NCI-H345 treated with DMSO at 0.1 percent for 48 hours (cell line): Measurements from ENCODE around the gene DDT.
"Not testable (repeated sequence)": the region's sequence is repeated elsewhere in the genome, so short reads cannot be mapped to it uniquely, and the experiment has no call there.

ENCODE experiments used
- DNase-seq: peaks from one replicate; lab custom pipeline; 2025; ENCODE audit not compliant: unreplicated experiment; lab: John Stamatoyannopoulos, UW

DDT gene

DNA sequence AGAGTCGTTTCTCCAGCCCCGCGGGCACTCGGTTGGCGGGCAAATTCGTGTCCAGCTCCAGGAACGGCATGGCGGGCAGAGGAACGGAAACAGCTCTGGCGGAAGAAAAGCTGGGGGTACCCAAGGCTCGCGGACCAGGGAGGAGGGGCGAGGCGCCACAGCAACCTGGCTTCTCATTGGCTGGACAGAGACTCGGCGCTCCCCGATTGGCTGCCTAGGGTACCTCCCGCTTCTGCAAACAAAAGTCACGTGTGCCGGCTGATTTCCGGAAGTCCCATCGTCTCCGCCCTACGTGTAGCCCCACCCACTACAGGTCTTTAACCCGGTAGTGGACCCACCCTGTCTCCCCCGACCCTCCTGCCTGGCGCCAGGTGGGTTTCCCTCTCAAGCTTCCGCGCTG is at the start of gene DDT:
Gene DDT, minus strand, starts transcription at position 97 of the 400 bp plus-strand sequence. Its CDS starts 27 bp downstream, at position 70.
- DNase-seq, result not testable (repeated sequence)

DNA sequence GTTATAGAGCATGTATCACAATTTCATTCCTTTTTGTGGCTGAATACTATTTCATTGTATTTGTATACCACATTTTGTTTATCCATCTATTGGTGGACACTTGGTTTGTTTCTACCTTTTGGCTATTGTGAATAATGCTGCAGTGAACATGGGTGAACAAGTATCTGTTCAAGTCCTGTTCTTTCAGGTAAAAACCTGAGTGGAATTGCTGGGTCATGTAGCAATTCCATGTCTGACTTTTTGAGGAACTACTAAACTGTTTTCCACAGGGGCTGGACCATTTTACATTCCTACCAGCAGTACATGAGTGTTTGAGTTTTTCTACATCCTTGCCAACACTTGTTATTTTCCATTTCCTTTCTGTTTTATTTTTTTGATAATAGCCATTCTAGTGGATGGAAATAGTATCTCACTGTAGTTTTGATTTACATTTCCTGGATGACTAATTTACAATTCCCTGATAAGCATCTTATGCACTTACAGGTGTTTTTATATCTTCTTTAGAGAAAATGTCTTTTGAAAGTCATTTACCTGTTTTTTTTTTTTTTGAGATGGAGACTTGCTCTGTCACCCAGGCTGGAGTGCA is 49.1 kb upstream of the DDT start:
- DNase-seq, result no peak

GRCh38 chr22:24021304-24021703 is 47.1 kb upstream of the DDT start:
- no peak for DNase-seq

GRCh38 chr22:24016156-24016555 is 41.9 kb upstream of the DDT start:
- DNase-seq, result no peak

GRCh38 chr22:24011735-24012068 is 37.5 kb upstream of the DDT start:
- no peak for DNase-seq

DNA sequence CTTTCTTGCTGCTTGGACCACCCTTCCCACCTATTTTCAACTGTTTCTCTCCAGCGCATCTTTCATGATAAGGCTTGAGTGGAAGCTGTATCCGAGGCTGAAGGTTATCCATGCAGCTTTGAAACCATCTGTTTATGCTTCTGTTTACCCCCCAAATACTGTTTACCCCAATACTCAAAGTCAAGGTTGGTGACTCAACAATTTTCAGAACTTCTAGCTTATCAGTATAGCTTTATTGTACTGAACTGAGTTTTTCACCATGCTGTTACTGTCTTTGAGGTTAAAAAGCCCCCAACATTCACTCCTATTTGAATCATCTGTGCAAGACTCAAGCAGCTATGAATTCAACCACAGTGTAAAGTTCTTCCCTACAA is 35.8 kb upstream of the DDT start:
- DNase-seq, result no peak

GRCh38 chr22:24009227-24010017 is 35.2 kb upstream of the DDT start:
- no peak for DNase-seq

- DNase-seq, result no peak
These were observed 34.4 kb upstream of the DDT start for GRCh38 chr22:24008381-24009226.

- no peak for DNase-seq
These were observed 33.7 kb upstream of the DDT start for GRCh38 chr22:24008022-24008283.

GRCh38 chr22:24007253-24008021 is 33.2 kb upstream of the DDT start:
- no peak for DNase-seq

DNA sequence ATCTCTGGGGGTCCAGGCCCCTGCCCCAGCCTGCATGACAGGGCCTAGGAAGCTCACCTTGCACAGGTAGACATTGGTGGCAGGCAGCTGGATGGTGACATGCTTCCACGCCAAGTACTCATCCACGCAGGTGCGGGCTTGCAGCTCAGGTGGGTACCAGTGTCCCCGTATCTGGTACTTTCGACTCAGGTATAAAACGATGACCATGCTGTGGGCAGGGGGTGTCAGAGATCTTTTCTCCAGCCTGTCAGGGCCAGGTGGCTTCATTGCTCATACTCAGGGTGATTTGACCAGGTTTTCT is 32.6 kb upstream of the DDT start:
- no peak for DNase-seq

DNA sequence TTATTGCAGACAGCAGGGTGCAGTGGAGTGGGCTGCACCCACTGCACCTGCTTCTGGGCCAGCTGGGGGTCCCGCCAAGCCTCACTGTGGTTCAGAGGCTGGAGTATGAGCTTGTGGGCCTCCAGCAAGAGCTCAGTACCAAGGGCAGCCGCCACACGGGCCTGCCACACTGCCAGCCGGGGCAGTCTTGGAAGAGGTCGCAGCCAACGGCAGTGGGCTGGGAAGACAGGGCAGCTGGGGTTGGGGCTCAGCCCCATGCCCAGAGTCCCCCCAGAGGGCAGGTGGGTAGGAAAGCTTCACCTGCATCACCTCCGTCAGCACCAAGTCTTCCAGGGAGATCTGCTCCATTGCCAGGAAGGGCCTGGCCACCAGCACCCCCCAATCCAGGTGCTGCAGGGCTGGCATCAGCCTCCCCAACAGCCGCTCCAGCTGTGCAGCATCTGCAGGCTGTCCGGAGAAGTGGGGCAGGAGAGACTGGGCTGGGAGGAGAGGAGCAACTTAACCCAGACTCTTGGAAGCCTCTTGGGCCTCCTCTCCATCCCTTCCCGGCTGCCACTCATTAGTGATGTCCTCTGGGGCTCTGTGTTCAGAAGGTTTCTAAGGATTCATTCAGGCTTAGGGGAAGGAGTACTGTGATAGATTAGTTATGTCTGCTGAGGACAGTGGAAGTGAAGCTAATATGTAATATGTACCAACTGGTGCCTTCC is 32.1 kb upstream of the DDT start:
- DNase-seq, result no peak

DNA sequence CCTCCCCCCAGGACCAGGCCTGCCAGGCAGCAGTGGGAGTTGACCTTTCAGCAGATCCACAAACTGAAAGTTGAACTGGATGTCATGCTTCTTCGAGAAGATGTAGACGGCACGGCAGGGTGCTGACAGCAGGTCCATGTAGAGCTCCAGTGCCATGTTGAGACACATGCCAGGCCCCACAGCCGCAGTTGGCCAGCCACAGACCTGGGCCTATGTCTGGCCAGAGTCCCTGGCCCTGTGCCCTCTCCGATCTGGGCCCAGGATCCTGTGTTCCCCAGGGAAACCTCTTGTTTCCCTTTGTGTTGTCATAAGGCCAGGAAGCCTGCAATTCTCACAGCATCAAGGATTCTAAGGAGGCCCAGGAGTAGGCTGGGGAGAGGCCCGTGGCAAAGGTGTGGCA is 31.0 kb upstream of the DDT start, which contains the start of gene GSTT4:
Gene GSTT4, minus strand, starts transcription at position 253 of the 400 bp plus-strand sequence. Its CDS starts 97 bp downstream, at position 156.
- no peak for DNase-seq

- no peak for DNase-seq
These were observed 29.6 kb upstream of the DDT start for GRCh38 chr22:24003887-24004286.

DNA sequence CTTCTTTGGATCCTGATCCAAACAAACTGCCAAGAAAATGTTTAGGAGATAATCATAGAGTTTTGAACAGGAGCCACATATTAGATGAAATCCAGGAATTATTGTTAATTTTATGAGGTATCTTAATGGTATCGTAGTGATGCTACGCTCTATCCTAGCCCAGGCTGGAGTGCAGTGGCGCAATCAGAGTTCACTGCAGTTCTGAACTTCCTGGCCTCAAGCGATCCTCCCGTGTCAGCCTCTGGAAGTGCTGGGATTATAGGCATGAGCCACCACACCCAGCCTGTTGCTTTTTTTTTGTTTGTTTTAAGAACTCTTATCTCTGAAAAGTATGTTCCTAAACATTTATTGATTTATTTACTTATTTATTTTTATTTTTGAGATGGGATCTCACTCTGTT is 28.6 kb upstream of the DDT start:
- DNase-seq, result no peak

DNA sequence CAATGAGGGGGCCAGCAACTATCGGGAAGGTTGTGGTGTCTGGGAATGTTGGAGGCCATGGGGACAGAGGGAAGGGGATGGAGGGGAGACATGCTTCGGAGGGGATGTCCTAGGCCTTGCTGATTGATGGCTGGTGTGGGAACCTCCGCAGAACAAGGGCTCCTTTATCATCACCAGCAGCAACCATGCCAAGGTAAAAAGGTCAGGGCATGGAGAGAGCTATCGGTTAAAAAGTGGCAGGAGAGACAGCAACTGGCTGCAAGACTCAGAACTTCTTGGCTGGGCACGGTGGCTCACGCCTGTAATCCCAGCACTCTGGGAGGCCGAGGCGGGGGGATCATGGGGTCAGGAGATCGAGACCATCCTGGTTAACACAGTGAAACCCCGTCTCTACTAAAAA is 28.0 kb upstream of the DDT start:
- no peak for DNase-seq

- no peak for DNase-seq
These were observed 27.1 kb upstream of the DDT start for GRCh38 chr22:24001314-24001713.

DNA sequence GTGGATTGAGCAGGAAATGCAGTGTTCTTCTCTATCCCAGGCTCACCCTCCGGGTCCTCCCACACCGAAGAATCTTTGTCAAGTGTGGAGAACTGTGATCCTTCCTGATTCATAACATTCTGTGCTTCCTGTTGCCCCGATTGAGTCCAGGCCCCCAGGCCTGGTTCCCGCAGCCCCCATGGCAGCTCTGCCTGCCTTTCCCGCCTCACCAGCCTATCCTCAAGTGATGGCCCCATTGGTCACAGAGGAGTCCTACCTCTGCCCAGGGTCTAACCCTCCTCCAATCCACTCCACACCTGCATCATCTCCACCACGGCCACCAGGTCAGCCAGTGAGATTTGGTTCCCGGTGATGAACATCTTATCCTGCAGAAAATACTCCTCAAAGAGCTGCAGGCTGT is 25.5 kb upstream of the DDT start:
- not testable (repeated sequence) for DNase-seq

DNA sequence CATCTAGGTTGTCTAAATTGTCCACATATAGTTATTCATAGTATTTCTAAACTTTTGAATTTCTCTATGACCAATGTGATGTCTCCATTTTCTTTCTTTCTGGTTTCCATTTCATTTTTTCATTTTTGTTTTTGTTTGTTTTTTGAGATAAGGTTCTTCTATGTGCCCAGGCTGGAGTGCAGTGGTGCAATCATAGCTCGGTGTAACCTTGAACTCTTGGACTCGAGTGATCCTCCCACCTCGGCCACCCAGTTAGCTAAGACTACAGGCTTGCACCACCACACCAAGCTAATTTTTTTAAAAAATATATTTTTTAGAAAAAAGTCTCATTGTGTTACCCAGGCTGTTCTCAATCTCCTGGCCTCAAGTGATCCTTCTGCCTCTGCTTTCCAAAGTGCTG is 22.9 kb upstream of the DDT start:
- DNase-seq, result no peak

DNA sequence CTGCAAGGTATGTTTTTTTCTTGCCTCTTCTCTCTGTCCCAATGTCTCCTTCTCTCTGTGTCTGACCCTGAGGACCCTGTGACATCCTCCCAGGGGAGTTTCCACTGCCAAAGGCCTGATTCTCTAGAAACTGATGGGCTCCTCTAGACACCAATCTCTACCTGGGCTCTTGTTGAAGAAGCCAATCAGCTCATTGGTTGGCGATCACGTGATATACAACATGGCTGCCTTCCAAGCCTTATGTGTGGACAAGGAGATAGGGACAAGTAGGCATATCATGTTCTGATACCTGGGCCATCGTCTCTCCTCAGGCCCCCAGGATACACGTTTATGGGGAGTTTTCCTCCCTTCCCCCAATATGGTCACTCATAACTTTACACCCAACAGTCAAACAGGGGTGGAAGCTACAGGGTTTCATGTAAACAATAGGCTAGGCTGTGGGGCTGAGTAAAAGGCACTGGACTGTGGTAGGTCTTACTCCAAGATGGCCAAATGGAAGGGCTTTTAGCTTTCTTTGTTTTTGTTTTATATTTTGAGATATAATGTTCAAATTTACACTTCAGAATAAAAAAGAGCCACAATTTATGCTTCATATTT is 19.4 kb upstream of the DDT start:
- DNase-seq, result not testable (repeated sequence)

DNA sequence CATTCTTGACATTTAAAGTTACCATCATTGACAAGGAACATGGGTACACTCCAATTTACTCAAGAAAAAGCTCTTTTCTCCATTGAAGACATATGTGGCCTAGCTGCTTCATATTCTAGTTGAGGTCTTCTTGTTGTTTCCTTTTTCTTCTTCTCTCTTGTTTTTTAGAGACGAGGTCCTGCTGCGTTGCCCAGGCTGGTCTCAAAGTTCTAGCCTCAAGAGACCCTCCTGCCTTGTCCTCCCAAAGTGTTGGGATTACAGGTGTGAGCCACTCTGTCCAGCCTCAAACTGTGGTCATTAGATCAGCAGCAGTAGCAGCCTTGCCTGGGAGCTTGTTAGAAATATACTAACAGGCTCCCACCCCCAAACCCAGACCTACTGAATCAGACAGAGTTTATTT is 18.8 kb upstream of the DDT start:
- DNase-seq, result not testable (repeated sequence)
